Gastrocnemius medialis (tissue), 4 donors: ENCODE measurements around the gene PARVA. TPM values are rescaled to one million over a fixed set of nuclear protein-coding genes. Genes with fewer than 3 reads are reported as not detected.
A peak's percentile ranks its signal among the peaks of the same experiment; 100 is the strongest.

Source experiments
- ATAC-seq, 2 donors: fragments of 150-250 bp; one replicate each; pipeline ENCODE4 v1.9.1; 2016
- DNase-seq, 2 donors: peaks; one replicate each; pipeline ENCODE4 v3.0.0-alpha.2; 2019
- H3K27ac ChIP-seq, 4 donors: fragments of 200-600 bp; sonication (generic); 1 replicate in 1 of 4; 2 replicates in 3 of 4; pipeline ENCODE4 v1.5.1; 2016 to 2018; ENCODE audit warnings: mild to moderate bottlenecking in 2 of 4, moderate library complexity in 1 of 4
- H3K27me3 ChIP-seq, 3 donors: fragments of 200-600 bp; sonication (generic) in 2 of 3; 1 replicate in 1 of 3; 2 replicates in 2 of 3; pipeline versions ENCODE4 v1.5.1 to v1.6.0; 2016 to 2019; ENCODE audit warnings: mild to moderate bottlenecking in 1 of 3, moderate library complexity in 1 of 3
- H3K36me3 ChIP-seq, 2 donors: fragments of 200-600 bp; sonication (generic) in 1 of 2; one replicate each; pipeline ENCODE4 v1.5.1; 2017 to 2018
- H3K4me1 ChIP-seq, 2 donors: fragments of 200-600 bp; sonication (generic) in 1 of 2; one replicate each; pipeline ENCODE4 v1.5.1; 2016 to 2017; ENCODE audit warnings: mild to moderate bottlenecking in 2 of 2
- H3K4me3 ChIP-seq, 4 donors: fragments of 200-600 bp; sonication (generic) in 3 of 4; 1 replicate in 1 of 4; 2 replicates in 3 of 4; pipeline ENCODE4 v1.5.1; 2016 to 2019; ENCODE audit warnings: mild to moderate bottlenecking in 2 of 4
- H3K9me3 ChIP-seq, 3 donors: fragments of 200-600 bp; sonication (generic) in 2 of 3; 1 replicate in 1 of 3; 2 replicates in 2 of 3; pipeline ENCODE4 v1.5.1; 2016 to 2019
- POLR2A ChIP-seq, 2 donors: fragments of 450-650 bp; IDR thresholded peaks; one replicate each; pipeline ENCODE4 v1.6.1; 2017; ENCODE audit warnings: antibody characterized with exemption in 2 of 2, mild to moderate bottlenecking in 2 of 2, moderate library complexity in 2 of 2
- in situ Hi-C, 4 donors: fragments of 200-750 bp; cut with MboI; loops; one replicate each; pipeline versions ENCODE4 v1.15.0 to v1.8.0; 2017; ENCODE audit warnings: low sequenced_read_pairs in 4 of 4
- intact Hi-C: fragments of 100-400 bp; cut with DNase I; formaldehyde crosslinking; loops from one replicate; pipeline ENCODE4 v1.15.1; 2023; ENCODE audit warnings: low total_unique reads
- total RNA-seq, 4 donors: library from RNA; depleted of rRNA; stranded (reverse); fragments of >200 nt; gene quantifications; one replicate each; pipeline versions ENCODE4 v1.1.0 to v1.2.3, GENCODE V29; 2016
- TF ChIP-seq, protein P1 (sequence below), 5 experiments: fragments of 450-650 bp in 3 of 5; fragments of 200-600 bp in 2 of 5; sonication (generic) in 2 of 5; IDR thresholded peaks in 4 of 5; conservative IDR thresholded peaks in 1 of 5; 1 replicate in 4 of 5; 2 replicates in 1 of 5; pipeline ENCODE4 v1.5.1; 2016 to 2019; ENCODE audit warnings: antibody characterized with exemption in 5 of 5, mild to moderate bottlenecking in 3 of 5, moderate library complexity in 3 of 5

PARVA gene
- total RNA-seq, 4 donors from 2014 or later, result 4.4 to 9.7 (median 8.4) TPM

DNA sequence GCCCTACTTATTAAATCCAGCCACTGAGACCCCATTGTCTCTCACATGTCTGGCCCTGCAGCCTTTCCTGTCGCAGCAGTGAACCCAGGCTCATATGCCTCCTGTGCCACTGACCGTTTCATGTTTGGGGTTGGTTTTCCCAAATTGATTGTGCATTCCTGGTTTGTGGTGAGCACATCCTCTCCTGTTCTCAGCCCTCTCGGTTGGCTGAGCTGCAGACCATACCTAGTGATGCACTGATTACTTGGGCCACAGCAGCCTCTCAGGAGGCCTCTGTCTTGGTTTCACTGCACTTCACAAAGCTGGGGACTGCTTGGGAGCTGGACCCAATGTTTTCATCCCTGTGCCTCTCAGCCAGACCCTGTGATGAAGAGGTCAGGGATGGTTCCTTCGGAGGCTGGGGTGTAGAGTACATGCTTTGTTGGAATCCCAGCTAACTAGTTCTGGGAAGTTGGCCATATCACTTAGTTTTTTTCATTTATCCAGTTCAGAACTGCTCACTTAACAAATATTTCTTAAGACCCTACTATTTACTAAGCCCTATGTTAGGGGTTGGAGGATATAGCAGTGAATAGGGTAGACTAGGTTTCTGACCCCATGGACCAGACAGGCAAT lies 30.9 kb downstream of the PARVA start:
- in situ Hi-C loops (no loop called here), intact Hi-C loops (no loop called here)
- DNase-seq (no peak), ATAC-seq (no peak)
- Histone ChIP-seq H3K4me3 (no peak overlapping the region), H3K27ac (peak overlapping the region in 1 of 4 donors; percentile 5), H3K4me1 (peaks cover 24 to 25% of the 10 kb centered on the region in 2 donors), H3K36me3 (no peaks in the 10 kb centered on the region), H3K27me3 (no peaks in the 10 kb centered on the region), H3K9me3 (no peaks in the 10 kb centered on the region)
- no peak for TF ChIP-seq POLR2A (IDR thresholded peaks at IDR 0.05)
- TF ChIP-seq, protein P1, sequence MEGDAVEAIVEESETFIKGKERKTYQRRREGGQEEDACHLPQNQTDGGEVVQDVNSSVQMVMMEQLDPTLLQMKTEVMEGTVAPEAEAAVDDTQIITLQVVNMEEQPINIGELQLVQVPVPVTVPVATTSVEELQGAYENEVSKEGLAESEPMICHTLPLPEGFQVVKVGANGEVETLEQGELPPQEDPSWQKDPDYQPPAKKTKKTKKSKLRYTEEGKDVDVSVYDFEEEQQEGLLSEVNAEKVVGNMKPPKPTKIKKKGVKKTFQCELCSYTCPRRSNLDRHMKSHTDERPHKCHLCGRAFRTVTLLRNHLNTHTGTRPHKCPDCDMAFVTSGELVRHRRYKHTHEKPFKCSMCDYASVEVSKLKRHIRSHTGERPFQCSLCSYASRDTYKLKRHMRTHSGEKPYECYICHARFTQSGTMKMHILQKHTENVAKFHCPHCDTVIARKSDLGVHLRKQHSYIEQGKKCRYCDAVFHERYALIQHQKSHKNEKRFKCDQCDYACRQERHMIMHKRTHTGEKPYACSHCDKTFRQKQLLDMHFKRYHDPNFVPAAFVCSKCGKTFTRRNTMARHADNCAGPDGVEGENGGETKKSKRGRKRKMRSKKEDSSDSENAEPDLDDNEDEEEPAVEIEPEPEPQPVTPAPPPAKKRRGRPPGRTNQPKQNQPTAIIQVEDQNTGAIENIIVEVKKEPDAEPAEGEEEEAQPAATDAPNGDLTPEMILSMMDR (IDR thresholded peaks at IDR 0.05 in 4 of 5, conservative IDR thresholded peaks at IDR 0.05 in 1 of 5), result no peak

- Histone ChIP-seq H3K9me3 (no peaks in the 10 kb centered on the region), H3K4me3 (no peak overlapping the region), H3K27ac (peak overlapping the region in 3 of 4 donors; percentile 27 to 42 (median 38)), H3K4me1 (peaks cover 34 to 35% of the 10 kb centered on the region in 2 donors), H3K36me3 (no peaks in the 10 kb centered on the region), H3K27me3 (no peaks in the 10 kb centered on the region)
- in situ Hi-C loops (loop anchor here (5.0 to 10.0 kb wide), 3 partner anchors 475 to 485 kb away; no protein-coding TSS in a partner anchor), intact Hi-C loops (loop anchor here (5.0 kb wide), 1 partner anchor 88 kb away; no protein-coding TSS in a partner anchor)
- no peak for ATAC-seq
- no peak for DNase-seq
- TF ChIP-seq POLR2A (IDR thresholded peaks at IDR 0.05), result no peak
- TF ChIP-seq, protein P1 (IDR thresholded peaks at IDR 0.05 in 4 of 5, conservative IDR thresholded peaks at IDR 0.05 in 1 of 5), result no peak
These were observed 32.2 kb downstream of the PARVA start for GRCh38 chr11:12409621-12410005.

DNA sequence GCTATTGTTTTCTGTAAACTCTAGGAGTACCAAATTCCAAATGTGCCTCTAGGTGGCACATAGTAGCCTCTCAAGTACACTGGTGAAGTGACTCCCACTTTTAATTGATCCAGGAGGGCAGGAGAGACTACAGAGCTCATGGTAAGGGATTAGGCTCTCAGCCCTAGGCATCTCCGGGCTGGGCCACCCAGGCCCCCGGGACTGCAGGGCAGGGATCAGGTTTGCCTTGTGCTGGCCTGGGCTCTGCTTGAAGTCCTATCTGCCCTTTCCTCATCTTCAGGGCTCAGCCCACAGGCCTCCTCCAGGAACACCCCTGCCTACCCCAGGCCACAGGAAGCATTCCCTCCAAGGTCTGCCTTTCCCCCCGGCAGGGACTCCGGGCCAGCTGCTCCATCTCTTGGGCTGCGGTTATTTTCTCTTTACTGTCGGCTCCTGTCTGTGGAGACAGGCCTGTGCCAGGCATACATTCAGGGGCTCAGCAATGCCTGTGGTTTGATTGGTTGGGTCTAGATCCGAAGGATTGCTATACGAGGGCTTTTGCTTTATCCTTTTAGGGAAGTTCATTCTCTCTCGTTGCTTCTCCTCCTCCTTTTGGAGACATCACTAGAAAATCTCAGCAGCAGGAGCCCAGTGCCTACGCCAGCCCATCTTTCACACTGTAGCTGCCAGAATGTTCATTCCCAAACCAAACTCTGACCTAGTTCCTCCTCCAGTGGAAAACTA lies 32.8 kb downstream of the PARVA start:
- H3K27me3 ChIP-seq, result no peaks in the 10 kb centered on the region
- peak overlapping the region; percentile 27 to 53 (median 40) for H3K27ac ChIP-seq
- no peaks in the 10 kb centered on the region for H3K36me3 ChIP-seq
- H3K9me3 ChIP-seq, result no peaks in the 10 kb centered on the region
- intact Hi-C loops (loop anchor here (5.0 kb wide), 1 partner anchor 87 kb away; no protein-coding TSS in a partner anchor), in situ Hi-C loops (loop anchor here (5.0 to 10.0 kb wide), 3 partner anchors 475 to 485 kb away; no protein-coding TSS in a partner anchor)
- peaks cover 34 to 35% of the 10 kb centered on the region in 2 donors for H3K4me1 ChIP-seq
- TF ChIP-seq, protein P1 (IDR thresholded peaks at IDR 0.05 in 4 of 5, conservative IDR thresholded peaks at IDR 0.05 in 1 of 5), result no peak
- TF ChIP-seq POLR2A (IDR thresholded peaks at IDR 0.05), result no peak
- no peak overlapping the region for H3K4me3 ChIP-seq
- DNase-seq, result no peak
- ATAC-seq, result no peak

GRCh38 chr11:12411393-12411792 lies 34.0 kb downstream of the PARVA start:
- in situ Hi-C loops, result loop anchor here (5.0 to 10.0 kb wide), 3 partner anchors 473 to 483 kb away; no protein-coding TSS in a partner anchor
- DNase-seq, result no peak
- H3K36me3 ChIP-seq, result no peaks in the 10 kb centered on the region
- intact Hi-C loops, result loop anchor here (5.0 kb wide), 1 partner anchor 86 kb away; no protein-coding TSS in a partner anchor
- peaks cover 34 to 35% of the 10 kb centered on the region in 2 donors for H3K4me1 ChIP-seq
- H3K27me3 ChIP-seq, result no peaks in the 10 kb centered on the region
- H3K9me3 ChIP-seq, result no peaks in the 10 kb centered on the region
- H3K27ac ChIP-seq, result peak overlapping the region in 3 of 4 donors; percentile 38 to 61 (median 51)
- TF ChIP-seq, protein P1 (IDR thresholded peaks at IDR 0.05 in 4 of 5, conservative IDR thresholded peaks at IDR 0.05 in 1 of 5), result no peak
- TF ChIP-seq POLR2A (IDR thresholded peaks at IDR 0.05), result no peak
- no peak for ATAC-seq
- no peak overlapping the region for H3K4me3 ChIP-seq
